GM19043 (cell line): ENCODE results near the gene FRZB.

Experiments
- ATAC-seq: cut with Tn5 transposase; IDR thresholded peaks from one replicate; pipeline ENCODE4 v1.9.1; 2021; ENCODE audit warnings: low read depth; ENCODE audit not compliant: unreplicated experiment

The FRZB gene

GRCh38 chr2:182852090-182852489 is 14.3 kb downstream of the FRZB start:
- no peak for ATAC-seq

- ATAC-seq: no peak
Observed at GRCh38 chr2:182845794-182846417, 20.5 kb downstream of the FRZB start.

DNA sequence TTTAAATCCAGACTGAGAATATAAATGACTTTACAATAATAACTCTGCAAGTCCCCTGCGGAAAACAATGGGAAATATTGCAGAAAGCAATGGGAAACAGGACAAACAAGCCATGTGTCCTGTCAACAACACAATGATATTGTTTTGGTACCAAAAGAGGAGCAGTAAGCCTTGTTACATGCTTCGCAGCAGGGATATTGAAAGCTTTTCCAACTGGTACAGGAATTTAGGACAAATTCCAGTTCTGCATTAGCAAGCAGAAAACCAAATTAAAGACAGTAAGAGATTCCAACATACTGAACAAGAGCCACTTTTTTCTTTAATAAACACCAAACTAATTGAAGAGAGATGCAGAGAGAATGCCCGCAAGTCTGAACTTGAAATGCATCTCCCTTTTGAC is 30.0 kb downstream of the FRZB start:
- no peak for ATAC-seq

- no peak for ATAC-seq
Observed at GRCh38 chr2:182834293-182834692, 32.1 kb downstream of the FRZB start.

DNA sequence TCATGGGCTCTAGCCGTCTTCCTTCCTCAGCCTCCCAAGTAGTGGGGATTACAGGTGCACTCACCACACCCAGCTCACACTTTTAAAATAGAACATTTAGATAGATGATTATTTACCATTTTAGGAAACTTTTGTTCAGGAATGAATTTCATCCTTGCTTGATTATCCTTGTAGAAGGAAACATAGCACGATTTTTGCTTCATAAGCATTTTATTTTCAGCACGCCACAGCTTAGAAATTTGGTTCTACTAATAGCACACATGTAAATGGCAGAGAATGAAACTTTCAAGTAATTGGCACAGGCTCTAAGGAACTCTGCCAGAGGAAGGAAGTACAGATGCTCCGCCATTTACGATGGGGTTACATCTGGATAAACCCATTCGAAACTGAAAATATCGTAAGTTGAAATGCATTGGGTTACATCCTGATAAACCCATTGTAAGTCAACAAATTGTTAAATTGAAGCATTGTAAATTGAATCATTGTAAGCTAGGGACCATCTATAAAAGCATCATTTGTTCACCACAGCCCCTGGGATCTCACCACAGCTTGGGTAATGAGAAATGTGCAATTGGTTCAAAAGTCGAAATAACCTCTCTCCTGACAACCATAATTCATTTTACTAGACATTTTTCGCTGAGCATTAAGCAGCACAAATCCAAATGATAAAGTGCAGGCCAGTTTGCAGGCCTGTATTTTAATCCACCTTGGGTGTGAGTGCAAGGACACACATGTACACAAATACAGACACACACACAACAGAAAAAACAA is 33.2 kb downstream of the FRZB start:
- no peak for ATAC-seq

DNA sequence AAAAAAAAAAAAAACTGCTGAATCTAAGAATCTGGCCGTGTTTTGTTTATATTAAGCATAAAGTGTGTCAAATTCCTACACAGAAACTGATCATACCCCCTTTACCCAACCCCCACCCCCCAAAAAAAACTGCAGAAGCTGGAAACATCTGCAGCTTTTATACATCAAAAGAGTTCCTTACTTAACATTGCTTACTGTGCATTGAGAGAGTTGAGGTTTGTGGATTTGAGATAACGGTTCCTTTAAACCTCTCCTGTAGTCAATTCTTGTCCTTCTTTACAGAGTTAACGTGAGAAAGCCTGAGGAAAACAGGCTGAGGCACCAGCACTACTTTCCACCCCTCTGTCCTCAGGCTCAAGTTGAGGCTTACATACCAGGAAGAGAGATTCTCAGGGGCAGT is 34.5 kb downstream of the FRZB start:
- ATAC-seq: no peak

DNA sequence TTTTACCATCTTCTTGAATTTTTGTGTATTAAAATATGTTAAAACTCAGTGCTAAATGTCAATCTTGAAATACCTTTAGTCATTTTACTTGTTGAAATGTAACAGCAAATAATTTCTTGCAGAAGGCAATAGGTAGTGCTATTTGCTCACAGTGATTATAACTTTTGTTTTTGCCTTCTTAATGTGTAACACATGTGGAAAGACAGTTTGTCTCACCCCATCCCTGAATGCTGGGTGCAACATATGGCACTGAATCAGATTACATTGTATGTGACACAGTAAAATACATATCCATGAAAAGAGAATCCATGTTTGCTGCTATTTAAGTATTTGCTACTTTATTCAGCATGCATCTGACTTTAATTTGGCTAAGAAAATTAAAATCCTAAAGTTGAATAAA is 35.3 kb downstream of the FRZB start:
- no peak for ATAC-seq

- ATAC-seq: no peak
Observed at GRCh38 chr2:182827182-182827879, 39.1 kb downstream of the FRZB start.

- ATAC-seq: no peak
Observed at GRCh38 chr2:182826496-182826895, 39.9 kb downstream of the FRZB start.

- no peak for ATAC-seq
Observed at GRCh38 chr2:182826064-182826463, 40.4 kb downstream of the FRZB start.

DNA sequence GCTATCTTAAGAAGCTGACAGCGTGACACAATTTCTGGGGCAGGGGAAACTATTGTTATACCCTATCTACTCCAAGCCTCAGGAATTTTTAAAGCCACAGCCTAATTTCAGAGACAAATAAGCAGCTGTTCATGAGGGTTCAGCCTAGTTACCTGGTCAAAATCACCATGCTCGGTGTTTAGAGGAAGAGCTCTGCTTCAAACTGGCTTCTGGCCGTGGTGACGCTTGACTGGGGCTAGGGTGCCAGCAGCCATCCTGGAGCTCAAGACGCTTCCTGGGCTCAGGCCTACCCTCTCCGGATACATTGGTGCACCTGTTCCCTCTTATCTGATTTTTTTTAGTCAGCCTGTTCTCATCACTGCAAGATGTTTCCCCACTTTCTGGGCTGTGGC is 41.7 kb downstream of the FRZB start:
- ATAC-seq: no peak

DNA sequence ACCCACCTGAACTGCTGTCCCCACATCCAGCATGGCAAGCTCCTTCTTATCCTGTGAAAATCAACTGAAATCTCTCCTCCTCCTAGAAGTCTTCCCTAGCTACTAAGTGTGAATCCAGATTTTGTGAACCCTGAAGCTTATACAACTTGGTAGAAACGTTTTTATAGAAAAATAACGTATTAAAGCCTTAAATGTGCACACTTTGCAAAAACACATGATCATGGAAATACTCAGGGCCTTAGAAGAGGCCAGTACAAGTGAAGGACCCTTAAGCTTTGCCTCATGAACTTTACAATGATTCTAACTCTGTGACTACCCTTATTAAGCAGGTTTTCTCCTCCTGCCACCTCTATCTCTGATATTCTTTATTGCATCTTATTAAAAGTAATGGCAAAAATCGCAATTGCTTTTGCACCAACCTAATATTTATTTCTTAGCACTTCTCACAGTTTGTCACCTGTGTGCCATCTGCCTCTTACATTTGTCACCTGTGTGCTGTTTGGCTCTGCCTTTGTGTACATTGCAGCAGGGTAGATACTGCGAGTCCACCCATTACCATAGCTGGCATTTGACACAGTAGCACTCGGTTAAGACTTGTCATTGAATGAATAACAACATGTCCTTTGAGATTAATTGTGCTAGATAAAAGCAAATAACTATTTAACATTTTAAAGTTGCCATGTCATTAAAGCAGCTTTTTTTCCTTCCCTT is 42.2 kb downstream of the FRZB start:
- ATAC-seq: no peak

DNA sequence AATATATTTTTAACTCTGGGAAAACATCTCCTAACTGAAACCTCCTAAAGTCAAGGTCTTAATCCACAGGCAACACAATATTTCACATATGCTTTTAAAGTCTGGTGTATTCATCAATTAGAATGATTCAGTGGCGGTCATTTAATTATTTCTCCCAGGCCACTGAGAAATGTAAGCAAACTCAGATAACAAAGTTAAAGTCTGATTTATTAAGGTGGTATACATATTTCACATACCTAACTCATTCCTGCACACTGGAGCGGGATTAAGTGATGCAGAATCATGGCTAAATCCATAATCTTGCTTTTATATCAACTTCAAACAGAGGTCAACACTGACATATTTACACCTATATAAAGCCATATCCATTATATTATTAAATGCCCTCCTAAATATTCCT is 43.7 kb downstream of the FRZB start:
- ATAC-seq: no peak

- no peak for ATAC-seq
Observed at GRCh38 chr2:182821182-182821581, 45.3 kb downstream of the FRZB start.

DNA sequence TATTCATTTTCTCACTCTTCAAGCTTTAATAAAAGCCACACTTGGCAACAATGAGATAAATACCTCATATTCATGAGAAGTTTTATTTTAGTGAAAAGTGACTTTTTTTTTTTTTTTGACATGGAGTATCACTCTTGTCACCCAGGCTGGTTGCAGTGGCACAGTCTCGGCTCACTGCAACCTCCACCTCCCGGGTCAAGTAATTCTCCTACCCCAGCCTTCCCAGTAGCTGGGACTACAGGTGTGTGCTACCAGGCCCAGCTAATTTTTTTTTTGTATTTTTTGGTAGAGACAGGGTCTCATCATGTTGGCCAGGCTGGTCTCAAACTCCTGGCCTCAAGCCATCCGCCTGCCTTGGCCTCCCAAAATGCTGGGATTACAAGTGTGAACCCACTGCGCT is 47.0 kb downstream of the FRZB start:
- no peak for ATAC-seq

GRCh38 chr2:182818925-182819324 is 47.5 kb downstream of the FRZB start:
- no peak for ATAC-seq

DNA sequence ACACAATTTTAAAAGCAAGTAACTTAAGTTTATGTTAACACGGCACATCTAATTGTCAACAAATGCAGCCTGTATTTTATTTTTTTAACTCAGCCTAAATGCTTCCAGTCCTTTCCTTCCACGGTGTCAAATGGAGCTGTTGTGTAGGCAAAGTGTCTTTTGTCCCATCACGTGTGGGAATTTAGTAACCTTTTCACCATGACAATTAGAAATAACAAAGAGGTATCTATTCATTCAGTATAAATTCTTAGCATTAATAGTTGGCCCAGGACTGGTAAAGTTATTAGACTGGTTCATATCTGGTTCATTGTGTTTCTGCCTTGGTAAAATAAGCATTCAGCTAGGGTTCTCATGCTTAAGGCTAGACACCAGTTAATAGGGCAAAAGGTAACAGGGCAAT is 47.9 kb downstream of the FRZB start:
- no peak for ATAC-seq

DNA sequence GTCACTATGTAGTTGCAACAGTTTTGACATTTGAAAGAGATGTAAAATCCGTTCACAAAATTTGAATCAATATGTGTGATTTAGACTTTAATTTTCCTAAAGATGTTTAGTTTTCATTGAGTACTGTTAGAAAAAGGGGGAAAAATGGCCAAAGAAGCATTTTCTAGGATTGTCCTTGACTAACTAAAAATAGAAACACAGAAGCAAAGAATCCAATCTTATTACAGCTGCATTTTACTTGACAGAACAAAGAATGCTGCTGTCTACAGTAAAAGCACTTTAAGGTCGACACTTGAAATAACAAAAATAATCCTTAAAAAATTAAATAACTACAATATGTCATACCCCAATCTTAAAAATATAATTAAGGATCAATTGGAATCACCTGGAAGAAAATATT is 48.9 kb downstream of the FRZB start:
- no peak for ATAC-seq

- ATAC-seq: no peak
Observed at GRCh38 chr2:182816866-182817265, 49.6 kb downstream of the FRZB start.

GRCh38 chr2:182814804-182815203 is 51.6 kb downstream of the FRZB start:
- ATAC-seq: no peak

DNA sequence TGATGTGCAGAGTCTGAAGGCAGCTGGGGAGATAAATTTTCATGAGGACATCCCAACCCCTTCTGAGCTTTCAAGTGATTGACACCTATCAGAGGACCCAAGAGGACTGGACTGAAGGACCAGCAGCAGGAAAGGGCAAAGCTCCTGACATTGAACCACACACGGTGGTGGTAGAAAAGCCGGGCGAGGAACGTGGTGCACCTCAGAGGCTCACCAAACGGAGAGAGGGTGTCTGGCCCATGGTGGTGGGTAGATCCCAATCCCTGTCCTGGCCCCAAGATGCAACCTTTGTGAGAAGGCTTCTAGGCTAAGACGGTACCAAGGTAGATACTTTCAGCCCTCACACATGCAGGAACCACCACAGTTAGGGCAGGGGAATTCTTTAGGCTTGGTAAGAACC is 52.1 kb downstream of the FRZB start:
- no peak for ATAC-seq
